ENCODE data around the gene CFH.

DNA sequence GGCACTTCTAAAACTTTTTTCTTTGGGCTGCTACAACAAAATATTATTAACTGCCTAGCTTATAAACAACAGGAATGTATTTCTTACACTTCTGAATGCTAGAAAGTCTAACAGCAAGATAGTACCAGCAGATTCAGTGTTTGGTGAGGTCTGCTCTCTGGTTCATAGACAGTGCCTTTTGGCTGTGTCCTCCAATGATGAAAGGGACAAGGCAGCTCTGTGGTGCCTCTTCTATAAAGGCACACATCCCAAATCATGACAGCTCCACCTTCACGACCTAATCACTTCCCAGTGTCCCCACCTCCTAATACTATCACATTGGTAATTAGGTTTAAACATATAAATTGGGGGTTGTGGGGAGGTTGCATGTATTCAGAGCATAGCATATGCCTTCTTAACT, 9.5 kb downstream of the CFH start:
- TF ChIP-seq, protein P1, sequence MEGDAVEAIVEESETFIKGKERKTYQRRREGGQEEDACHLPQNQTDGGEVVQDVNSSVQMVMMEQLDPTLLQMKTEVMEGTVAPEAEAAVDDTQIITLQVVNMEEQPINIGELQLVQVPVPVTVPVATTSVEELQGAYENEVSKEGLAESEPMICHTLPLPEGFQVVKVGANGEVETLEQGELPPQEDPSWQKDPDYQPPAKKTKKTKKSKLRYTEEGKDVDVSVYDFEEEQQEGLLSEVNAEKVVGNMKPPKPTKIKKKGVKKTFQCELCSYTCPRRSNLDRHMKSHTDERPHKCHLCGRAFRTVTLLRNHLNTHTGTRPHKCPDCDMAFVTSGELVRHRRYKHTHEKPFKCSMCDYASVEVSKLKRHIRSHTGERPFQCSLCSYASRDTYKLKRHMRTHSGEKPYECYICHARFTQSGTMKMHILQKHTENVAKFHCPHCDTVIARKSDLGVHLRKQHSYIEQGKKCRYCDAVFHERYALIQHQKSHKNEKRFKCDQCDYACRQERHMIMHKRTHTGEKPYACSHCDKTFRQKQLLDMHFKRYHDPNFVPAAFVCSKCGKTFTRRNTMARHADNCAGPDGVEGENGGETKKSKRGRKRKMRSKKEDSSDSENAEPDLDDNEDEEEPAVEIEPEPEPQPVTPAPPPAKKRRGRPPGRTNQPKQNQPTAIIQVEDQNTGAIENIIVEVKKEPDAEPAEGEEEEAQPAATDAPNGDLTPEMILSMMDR (IDR thresholded peaks at IDR 0.05), result no peak
- TF ChIP-seq POLR2A (IDR thresholded peaks at IDR 0.05), result no peak

All from gastroesophageal sphincter (tissue), 3 donors.